ENCODE data around the gene GPAT2. TPM values are rescaled to one million over a fixed set of nuclear protein-coding genes. Genes with fewer than 3 reads are reported as not detected.
"Not testable (repeated sequence)": the region's sequence is repeated elsewhere in the genome, so short reads cannot be mapped to it uniquely, and the experiment has no call there.

The GPAT2 gene
- total and polyA plus RNA-seq, 2 of the 13 experiments (the other 11 are each of a cell fraction or from before 2014, with no cell fraction given), result not detected

- TF ChIP-seq POGZ (CRISPR knock-in tag; IDR thresholded peaks at IDR 0.05), result 0 out of 2 replicates have a peak, but pooled peaks have one; percentile 40
- 0 out of 2 replicates have a peak, but pooled peaks have one; percentile 61 for TF ChIP-seq ZNF772 (CRISPR knock-in tag; IDR thresholded peaks at IDR 0.05)
- peak; percentile 75; the same call in 1 of the 2 replicates for TF ChIP-seq ZNF598 (CRISPR knock-in tag; IDR thresholded peaks at IDR 0.05; ENCODE audit: borderline replicate concordance)
- TF ChIP-seq THAP9 (CRISPR knock-in tag; IDR thresholded peaks at IDR 0.05; ENCODE audit: borderline replicate concordance), result peak; percentile 65; the same call in 1 of the 2 replicates
- TF ChIP-seq POLR2AphosphoS5 (IDR thresholded peaks at IDR 0.05; ENCODE audit: low read depth, low read length), result peak; percentile 31; the same call in 1 of the 2 replicates
- TF ChIP-seq, protein P1, sequence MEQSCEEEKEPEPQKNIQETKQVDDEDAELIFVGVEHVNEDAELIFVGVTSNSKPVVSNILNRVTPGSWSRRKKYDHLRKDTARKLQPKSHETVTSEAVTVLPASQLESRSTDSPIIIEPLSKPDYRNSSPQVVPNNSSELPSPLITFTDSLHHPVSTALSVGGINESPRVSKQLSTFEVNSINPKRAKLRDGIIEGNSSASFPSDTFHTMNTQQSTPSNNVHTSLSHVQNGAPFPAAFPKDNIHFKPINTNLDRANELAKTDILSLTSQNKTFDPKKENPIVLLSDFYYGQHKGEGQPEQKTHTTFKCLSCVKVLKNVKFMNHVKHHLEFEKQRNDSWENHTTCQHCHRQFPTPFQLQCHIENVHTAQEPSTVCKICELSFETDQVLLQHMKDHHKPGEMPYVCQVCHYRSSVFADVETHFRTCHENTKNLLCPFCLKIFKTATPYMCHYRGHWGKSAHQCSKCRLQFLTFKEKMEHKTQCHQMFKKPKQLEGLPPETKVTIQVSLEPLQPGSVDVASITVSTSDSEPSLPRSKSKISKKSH (CRISPR knock-in tag; IDR thresholded peaks at IDR 0.05; ENCODE audit: borderline replicate concordance), result 0 out of 2 replicates have a peak, but pooled peaks have one; percentile 36
- 0 out of 2 replicates have a peak, but pooled peaks have one; percentile 63 for TF ChIP-seq KDM2A (CRISPR knock-in tag; IDR thresholded peaks at IDR 0.05; ENCODE audit: borderline replicate concordance, low read depth)
- TF ChIP-seq EED (CRISPR knock-in tag; IDR thresholded peaks at IDR 0.05), result 0 out of 2 replicates have a peak, but pooled peaks have one; percentile 39
- peak; percentile 51 for TF ChIP-seq KMT2B (CRISPR knock-in tag; IDR thresholded peaks at IDR 0.05)
- peak; percentile 76; the same call in 1 of the 2 replicates for TF ChIP-seq KDM5B (CRISPR knock-in tag; IDR thresholded peaks at IDR 0.05; ENCODE audit: borderline replicate concordance)
Measured at GRCh38 chr2:95991351-95992094, 43.2 kb downstream of the GPAT2 start, which contains the start of gene ANKRD36C (continued).

- H3K27ac ChIP-seq (ENCODE audit: extremely low read length, insufficient read depth, low read length); in situ Hi-C loops (cut with HindIII; ENCODE audit: extremely low pct_ligation_motif_present, low pct_unique_long_range_greater_than_20kb); DNase-seq (ENCODE audit: low spot score); H3K9ac ChIP-seq (ENCODE audit: insufficient read depth, low read depth, low read length); FAIRE-seq; BruUV-seq (replicated peaks); H3K36me3 ChIP-seq (replicated peaks in 1 of 2; ENCODE audit: control insufficient read depth in 1 of 2, insufficient read depth in 2 of 2, low read length in 2 of 2); CTCF ChIA-PET (ENCODE audit: low intra/inter-chr PET ratio, low total read pairs); POLR2A ChIA-PET; intact Hi-C loops (cut with micrococcal nuclease; ENCODE audit: unreplicated experiment); H4K20me1 ChIP-seq (ENCODE audit: insufficient read depth, low read length); H3K9me3 ChIP-seq (ENCODE audit: low read length); H3K27me3 ChIP-seq (ENCODE audit: control insufficient read depth in 1 of 2, insufficient read depth in 2 of 2, low read length in 2 of 2); H2AFZ ChIP-seq (ENCODE audit: low read length); ATAC-seq; H3K4me1 ChIP-seq (ENCODE audit: insufficient read depth, low read length); H3K79me2 ChIP-seq (ENCODE audit: insufficient read depth, low read length): not testable (repeated sequence)
- H3K4me3 ChIP-seq (replicated peaks in 1 of 3; ENCODE audit: insufficient read depth in 1 of 3, low read depth in 2 of 3, low read length in 3 of 3), result peak overlapping the region; percentile 12 to 63 (median 50); a peak in 3 of 6 replicates
- 2% methylated on average over 6 of the region's 6 CpGs for WGBS (ENCODE audit: low lambda C conversion rate)
- peak overlapping the region; percentile 51 for H3K4me2 ChIP-seq (ENCODE audit: low read depth, low read length)
Measured at GRCh38 chr2:95990884-95991283, 43.8 kb downstream of the GPAT2 start.

Data from HepG2 (cell line).